DND-41 (cell line): Measurements from ENCODE around the gene UROD.

Experiments
- ATAC-seq: fragments of 200-7000 bp; cut with Tn5 transposase; 3 replicates; pipeline ENCODE4 v1.9.1; 2021; ENCODE audit warnings: low read depth; ENCODE audit not compliant: insufficient read depth
- DNase-seq: peaks from one replicate; pipeline ENCODE4 v3.0.0-alpha.2; 2020
- H2AFZ ChIP-seq: 2 replicates; pipeline ENCODE4 v1.6.0; 2012; ENCODE audit warnings: low read depth, low read length
- H3K27ac ChIP-seq: 2 replicates; pipeline ENCODE4 v1.5.1; 2012; ENCODE audit warnings: low read length, inconsistent platforms
- H3K27me3 ChIP-seq: fragments of 200-600 bp; sonication (generic); 2 replicates; pipeline ENCODE4 v1.6.0; 2012; ENCODE audit warnings: low read length, mild to moderate bottlenecking, inconsistent platforms; ENCODE audit not compliant: insufficient read depth, poor library complexity
- H3K36me3 ChIP-seq: 2 replicates; pipeline ENCODE4 v1.5.1; 2012; ENCODE audit warnings: low read length, inconsistent platforms; ENCODE audit not compliant: insufficient read depth
- H3K4me1 ChIP-seq: 2 replicates; pipeline ENCODE4 v1.5.1; 2012; ENCODE audit warnings: mild to moderate bottlenecking, low read length; ENCODE audit not compliant: insufficient read depth
- H3K4me2 ChIP-seq: 2 replicates; pipeline ENCODE4 v1.6.0; 2012; ENCODE audit warnings: mild to moderate bottlenecking, moderate library complexity, low read length, inconsistent platforms; ENCODE audit not compliant: insufficient read depth
- H3K4me3 ChIP-seq, 2 experiments: fragments of 200-600 bp in 1 of 2; shearing (Covaris generic) in 1 of 2; 2 replicates each; pipeline ENCODE4 v1.5.1; 2012 to 2016; ENCODE audit warnings: inconsistent platforms in 2 of 2, low read length in 2 of 2, mild to moderate bottlenecking in 2 of 2, low read depth in 1 of 2, moderate library complexity in 1 of 2
- H3K79me2 ChIP-seq: 2 replicates; pipeline ENCODE4 v1.6.0; 2012; ENCODE audit warnings: low read length, inconsistent platforms; ENCODE audit not compliant: insufficient read depth
- H3K9ac ChIP-seq: 2 replicates; pipeline ENCODE4 v1.6.0; 2012; ENCODE audit warnings: low read depth, mild to moderate bottlenecking, inconsistent platforms, low read length, moderate library complexity
- H3K9me3 ChIP-seq: 2 replicates; pipeline ENCODE4 v1.5.1; 2012; ENCODE audit warnings: low read length, moderate library complexity, mild to moderate bottlenecking, inconsistent platforms; ENCODE audit not compliant: insufficient read depth, severe bottlenecking
- H4K20me1 ChIP-seq: 2 replicates; pipeline ENCODE4 v1.6.0; 2012; ENCODE audit warnings: low read length; ENCODE audit not compliant: insufficient read depth
- CTCF ChIP-seq: IDR thresholded peaks from 2 replicates; pipeline ENCODE4 v1.5.1; 2012; ENCODE audit warnings: borderline replicate concordance, low read length, moderate library complexity, mild to moderate bottlenecking; ENCODE audit not compliant: poor library complexity, severe bottlenecking; ENCODE audit errors: extremely low read depth
- EZH2 ChIP-seq: IDR thresholded peaks from 3 replicates; pipeline ENCODE4 v1.6.1; 2012; ENCODE audit warnings: borderline replicate concordance, low read depth, mild to moderate bottlenecking, moderate library complexity, low read length, inconsistent platforms; ENCODE audit not compliant: severe bottlenecking

The UROD gene

GRCh38 chr1:45010855-45011811, 921 bp upstream of the UROD start, which contains the start of gene HECTD3:
TSS of gene HECTD3 (minus strand) at chr1:45011324. CDS start at chr1:45011257, 67 bp downstream.
- Histone ChIP-seq H3K9me3 (no peaks in the 10 kb centered on the region), H3K4me2 (peak within 1 kb of the TSS; percentile 84), H3K4me3 (peak within 1 kb of the TSS; percentile 55 to 78), H3K4me1 (peaks cover 45% of the 10 kb centered on the region), H3K9ac (peak within 1 kb of the TSS; percentile 73), H2AFZ (peak within 1 kb of the TSS; percentile 100), H3K36me3 (peaks cover 47% of the 10 kb centered on the region), H3K27me3 (no peaks in the 10 kb centered on the region), H4K20me1 (peaks cover 9% of the 10 kb centered on the region; the same call in 1 of the 2 replicates), H3K79me2 (peaks cover 24% of the 10 kb centered on the region), H3K27ac (peak within 1 kb of the TSS; percentile 81)
- DNase-seq (peak; percentile 78), ATAC-seq (peak; percentile 80)
- TF ChIP-seq CTCF (no peak), EZH2 (no peak)

GRCh38 chr1:45012639-45013278, 705 bp downstream of the UROD start:
- ATAC-seq (no peak), DNase-seq (peak; percentile 37)
- peak overlapping the region; percentile 55 to 78 for H3K4me3 ChIP-seq
- H3K36me3 ChIP-seq: peaks cover 34% of the 10 kb centered on the region
- H3K27me3 ChIP-seq: no peaks in the 10 kb centered on the region
- H3K27ac ChIP-seq: peak overlapping the region; percentile 81
- peaks cover 9% of the 10 kb centered on the region; the same call in 1 of the 2 replicates for H4K20me1 ChIP-seq
- peak overlapping the region; percentile 73 for H3K9ac ChIP-seq
- H3K9me3 ChIP-seq: no peaks in the 10 kb centered on the region
- H3K4me1 ChIP-seq: peaks cover 45% of the 10 kb centered on the region
- peak overlapping the region; percentile 100 for H2AFZ ChIP-seq
- no peak for TF ChIP-seq EZH2
- TF ChIP-seq CTCF: no peak
- peak overlapping the region; percentile 84 for H3K4me2 ChIP-seq
- H3K79me2 ChIP-seq: peaks cover 24% of the 10 kb centered on the region

- H3K9me3 ChIP-seq: no peaks in the 10 kb centered on the region
- DNase-seq (no peak), ATAC-seq (no peak)
- H3K4me2 ChIP-seq: peak overlapping the region; percentile 84
- TF ChIP-seq CTCF (no peak), EZH2 (no peak)
- peaks cover 45% of the 10 kb centered on the region for H3K4me1 ChIP-seq
- H3K79me2 ChIP-seq: peaks cover 24% of the 10 kb centered on the region
- no peak overlapping the region for H2AFZ ChIP-seq
- H3K36me3 ChIP-seq: peaks cover 25% of the 10 kb centered on the region
- no peaks in the 10 kb centered on the region for H3K27me3 ChIP-seq
- no peak overlapping the region for H3K27ac ChIP-seq
- H4K20me1 ChIP-seq: 0 out of 2 replicates have a peak, but pooled peaks cover 9% of the 10 kb centered on the region
- peak overlapping the region in 1 of 2 experiments; percentile 78; a peak in 1 of 4 replicates for H3K4me3 ChIP-seq
- peak overlapping the region; percentile 73; the same call in 1 of the 2 replicates for H3K9ac ChIP-seq
These were observed 1.6 kb downstream of the UROD start for GRCh38 chr1:45013551-45014209.
